HL-60 (cell line): ENCODE results near the gene CRTC1.

ENCODE experiments used
- DNase-seq, 2 experiments: peaks; one replicate each; pipeline ENCODE4 v3.0.0-alpha.2; 2010 to 2020; ENCODE audit warnings: low read depth in 1 of 2, low spot score in 1 of 2
- H3K27ac ChIP-seq: fragments of 250-450 bp; sonication (Bioruptor Pico); replicated peaks from 2 replicates; pipeline ENCODE4 v1.5.1; 2020; ENCODE audit warnings: mild to moderate bottlenecking, moderate library complexity
- H3K27me3 ChIP-seq: fragments of 250-450 bp; sonication (Bioruptor Pico); 2 replicates; pipeline ENCODE4 v1.5.1; 2021; ENCODE audit warnings: mild to moderate bottlenecking, moderate library complexity; ENCODE audit not compliant: insufficient read depth, poor library complexity, severe bottlenecking
- H3K4me3 ChIP-seq: replicated peaks from 2 replicates; pipeline ENCODE4 v1.5.1; 2011; ENCODE audit warnings: mild to moderate bottlenecking, control low read depth, low read length; ENCODE audit not compliant: insufficient read depth
- GABPA ChIP-seq: IDR thresholded peaks from 2 replicates; pipeline ENCODE4 v1.6.1; 2012; ENCODE audit warnings: low read depth
- POLR2AphosphoS5 ChIP-seq: IDR thresholded peaks from 2 replicates; pipeline ENCODE4 v1.6.1; 2012; ENCODE audit warnings: low read depth
- SPI1 ChIP-seq: IDR thresholded peaks from 2 replicates; pipeline ENCODE4 v1.6.1; 2012; ENCODE audit warnings: low read depth, mild to moderate bottlenecking, borderline replicate concordance
- TF ChIP-seq, protein P1 (sequence below): IDR thresholded peaks from one replicate; pipeline ENCODE4 v1.5.1; 2011; ENCODE audit warnings: low read length, control low read depth, inconsistent platforms; ENCODE audit not compliant: insufficient read depth
- TF ChIP-seq, protein P2 (sequence below): IDR thresholded peaks from 2 replicates; pipeline ENCODE4 v1.6.1; 2012; ENCODE audit warnings: low read depth; ENCODE audit not compliant: insufficient replicate concordance

The CRTC1 gene

DNA sequence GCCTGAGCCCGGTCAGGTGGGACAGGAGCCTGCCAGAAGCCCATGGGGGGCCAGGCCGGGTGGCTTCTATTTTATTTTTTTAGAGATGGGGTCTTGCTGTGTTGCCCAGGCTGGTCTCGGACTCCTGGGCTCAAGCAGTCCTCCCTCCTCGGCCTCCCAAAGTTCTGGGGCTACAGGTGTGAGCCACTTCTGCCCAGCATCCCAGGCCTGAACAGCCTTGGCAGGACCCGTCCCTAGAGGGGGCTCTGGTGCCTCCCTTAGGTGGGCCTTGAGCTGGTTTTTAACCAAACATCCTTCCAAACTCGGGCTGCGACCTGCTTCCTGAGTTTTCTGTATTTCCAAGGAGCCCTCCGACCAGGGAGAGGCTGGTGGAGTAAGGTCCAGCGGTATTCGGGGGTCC lies 97.2 kb downstream of the CRTC1 start:
- DNase-seq, result no peak
- Histone ChIP-seq H3K27me3 (peaks cover 10% of the 10 kb centered on the region), H3K4me3 (no peak overlapping the region), H3K27ac (no peak overlapping the region)
- TF ChIP-seq, protein P1, sequence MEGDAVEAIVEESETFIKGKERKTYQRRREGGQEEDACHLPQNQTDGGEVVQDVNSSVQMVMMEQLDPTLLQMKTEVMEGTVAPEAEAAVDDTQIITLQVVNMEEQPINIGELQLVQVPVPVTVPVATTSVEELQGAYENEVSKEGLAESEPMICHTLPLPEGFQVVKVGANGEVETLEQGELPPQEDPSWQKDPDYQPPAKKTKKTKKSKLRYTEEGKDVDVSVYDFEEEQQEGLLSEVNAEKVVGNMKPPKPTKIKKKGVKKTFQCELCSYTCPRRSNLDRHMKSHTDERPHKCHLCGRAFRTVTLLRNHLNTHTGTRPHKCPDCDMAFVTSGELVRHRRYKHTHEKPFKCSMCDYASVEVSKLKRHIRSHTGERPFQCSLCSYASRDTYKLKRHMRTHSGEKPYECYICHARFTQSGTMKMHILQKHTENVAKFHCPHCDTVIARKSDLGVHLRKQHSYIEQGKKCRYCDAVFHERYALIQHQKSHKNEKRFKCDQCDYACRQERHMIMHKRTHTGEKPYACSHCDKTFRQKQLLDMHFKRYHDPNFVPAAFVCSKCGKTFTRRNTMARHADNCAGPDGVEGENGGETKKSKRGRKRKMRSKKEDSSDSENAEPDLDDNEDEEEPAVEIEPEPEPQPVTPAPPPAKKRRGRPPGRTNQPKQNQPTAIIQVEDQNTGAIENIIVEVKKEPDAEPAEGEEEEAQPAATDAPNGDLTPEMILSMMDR, result no peak
- TF ChIP-seq SPI1, result no peak
- TF ChIP-seq GABPA, result no peak
- TF ChIP-seq, protein P2, sequence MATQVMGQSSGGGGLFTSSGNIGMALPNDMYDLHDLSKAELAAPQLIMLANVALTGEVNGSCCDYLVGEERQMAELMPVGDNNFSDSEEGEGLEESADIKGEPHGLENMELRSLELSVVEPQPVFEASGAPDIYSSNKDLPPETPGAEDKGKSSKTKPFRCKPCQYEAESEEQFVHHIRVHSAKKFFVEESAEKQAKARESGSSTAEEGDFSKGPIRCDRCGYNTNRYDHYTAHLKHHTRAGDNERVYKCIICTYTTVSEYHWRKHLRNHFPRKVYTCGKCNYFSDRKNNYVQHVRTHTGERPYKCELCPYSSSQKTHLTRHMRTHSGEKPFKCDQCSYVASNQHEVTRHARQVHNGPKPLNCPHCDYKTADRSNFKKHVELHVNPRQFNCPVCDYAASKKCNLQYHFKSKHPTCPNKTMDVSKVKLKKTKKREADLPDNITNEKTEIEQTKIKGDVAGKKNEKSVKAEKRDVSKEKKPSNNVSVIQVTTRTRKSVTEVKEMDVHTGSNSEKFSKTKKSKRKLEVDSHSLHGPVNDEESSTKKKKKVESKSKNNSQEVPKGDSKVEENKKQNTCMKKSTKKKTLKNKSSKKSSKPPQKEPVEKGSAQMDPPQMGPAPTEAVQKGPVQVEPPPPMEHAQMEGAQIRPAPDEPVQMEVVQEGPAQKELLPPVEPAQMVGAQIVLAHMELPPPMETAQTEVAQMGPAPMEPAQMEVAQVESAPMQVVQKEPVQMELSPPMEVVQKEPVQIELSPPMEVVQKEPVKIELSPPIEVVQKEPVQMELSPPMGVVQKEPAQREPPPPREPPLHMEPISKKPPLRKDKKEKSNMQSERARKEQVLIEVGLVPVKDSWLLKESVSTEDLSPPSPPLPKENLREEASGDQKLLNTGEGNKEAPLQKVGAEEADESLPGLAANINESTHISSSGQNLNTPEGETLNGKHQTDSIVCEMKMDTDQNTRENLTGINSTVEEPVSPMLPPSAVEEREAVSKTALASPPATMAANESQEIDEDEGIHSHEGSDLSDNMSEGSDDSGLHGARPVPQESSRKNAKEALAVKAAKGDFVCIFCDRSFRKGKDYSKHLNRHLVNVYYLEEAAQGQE, result no peak
- TF ChIP-seq POLR2AphosphoS5, result no peak

DNA sequence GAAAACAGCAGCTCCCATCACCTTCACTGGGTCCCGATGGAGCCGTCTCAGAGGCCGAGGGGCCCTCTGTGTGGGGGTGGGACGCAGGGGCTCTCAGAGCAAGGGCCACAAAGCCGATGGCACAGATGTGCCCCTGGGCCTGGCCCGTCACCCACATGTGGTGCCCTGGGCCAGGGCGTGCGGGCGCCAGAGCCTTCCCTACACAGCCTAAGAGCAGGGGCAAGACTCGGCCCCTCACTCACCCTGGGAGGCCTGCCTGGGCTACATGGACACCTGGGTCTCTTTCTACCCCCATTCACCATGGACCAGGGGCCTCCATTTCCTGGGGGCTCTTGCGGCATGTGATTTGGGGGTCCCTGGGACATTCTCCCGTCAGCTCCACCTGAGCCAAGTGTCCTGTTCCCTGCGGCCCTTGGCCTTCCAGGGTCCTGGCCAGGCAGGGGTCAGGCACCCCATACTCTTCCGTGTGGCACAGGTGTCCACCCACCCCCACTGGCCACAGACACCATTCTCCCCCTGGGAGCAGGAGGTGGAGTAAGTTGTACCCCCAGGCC lies 97.6 kb downstream of the CRTC1 start:
- DNase-seq, result no peak
- TF ChIP-seq, protein P2, result no peak
- no peak for TF ChIP-seq POLR2AphosphoS5
- Histone ChIP-seq H3K27ac (no peak overlapping the region), H3K27me3 (peaks cover 12% of the 10 kb centered on the region), H3K4me3 (no peak overlapping the region)

DNA sequence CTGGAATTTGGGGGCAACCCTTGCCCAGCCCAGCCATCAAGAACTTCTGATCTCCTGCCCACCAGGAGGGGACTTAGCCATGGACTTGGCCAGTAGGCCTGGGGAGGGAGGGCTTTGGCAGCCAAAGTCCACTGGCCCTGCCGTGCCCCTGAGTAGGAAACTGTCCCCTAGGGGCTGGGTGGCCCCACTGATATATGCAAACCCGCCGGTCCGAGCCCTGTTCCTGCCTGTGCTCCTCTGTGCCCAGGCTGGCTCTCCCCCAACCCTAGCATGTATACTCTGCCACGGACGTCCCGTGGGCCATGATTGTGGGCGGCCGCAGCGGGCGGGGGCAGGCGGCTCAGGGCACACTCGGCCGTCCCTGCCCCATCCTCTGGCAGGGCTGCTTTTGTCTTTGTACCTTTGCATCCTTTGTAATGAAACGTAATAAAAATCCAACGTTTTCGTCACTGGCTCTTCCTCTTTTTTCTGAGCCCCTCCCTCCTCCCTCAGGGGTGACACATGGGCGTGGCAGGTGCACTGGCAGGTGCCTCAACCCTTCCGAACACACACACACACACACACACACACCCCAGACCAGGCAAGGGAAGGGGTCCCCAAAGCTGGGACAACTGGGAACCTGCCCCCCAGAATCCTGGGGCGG lies 98.5 kb downstream of the CRTC1 start:
- peaks cover 18% of the 10 kb centered on the region for H3K27me3 ChIP-seq
- no peak overlapping the region for H3K4me3 ChIP-seq
- TF ChIP-seq, protein P1, result no peak
- TF ChIP-seq SPI1, result peak; percentile 86
- TF ChIP-seq, protein P2, result no peak
- no peak for TF ChIP-seq GABPA
- no peak overlapping the region for H3K27ac ChIP-seq
- DNase-seq, result peak in 1 of 2 experiments; percentile 17
